HG03196 (cell line): ENCODE data around the gene GRB14.
"Not testable (repeated sequence)": the region's sequence is repeated elsewhere in the genome, so short reads cannot be mapped to it uniquely, and the experiment has no call there.

Experiments used
- ATAC-seq: cut with Tn5 transposase; IDR thresholded peaks from one replicate; pipeline ENCODE4 v1.9.1; 2021; ENCODE audit not compliant: unreplicated experiment

Gene GRB14

DNA sequence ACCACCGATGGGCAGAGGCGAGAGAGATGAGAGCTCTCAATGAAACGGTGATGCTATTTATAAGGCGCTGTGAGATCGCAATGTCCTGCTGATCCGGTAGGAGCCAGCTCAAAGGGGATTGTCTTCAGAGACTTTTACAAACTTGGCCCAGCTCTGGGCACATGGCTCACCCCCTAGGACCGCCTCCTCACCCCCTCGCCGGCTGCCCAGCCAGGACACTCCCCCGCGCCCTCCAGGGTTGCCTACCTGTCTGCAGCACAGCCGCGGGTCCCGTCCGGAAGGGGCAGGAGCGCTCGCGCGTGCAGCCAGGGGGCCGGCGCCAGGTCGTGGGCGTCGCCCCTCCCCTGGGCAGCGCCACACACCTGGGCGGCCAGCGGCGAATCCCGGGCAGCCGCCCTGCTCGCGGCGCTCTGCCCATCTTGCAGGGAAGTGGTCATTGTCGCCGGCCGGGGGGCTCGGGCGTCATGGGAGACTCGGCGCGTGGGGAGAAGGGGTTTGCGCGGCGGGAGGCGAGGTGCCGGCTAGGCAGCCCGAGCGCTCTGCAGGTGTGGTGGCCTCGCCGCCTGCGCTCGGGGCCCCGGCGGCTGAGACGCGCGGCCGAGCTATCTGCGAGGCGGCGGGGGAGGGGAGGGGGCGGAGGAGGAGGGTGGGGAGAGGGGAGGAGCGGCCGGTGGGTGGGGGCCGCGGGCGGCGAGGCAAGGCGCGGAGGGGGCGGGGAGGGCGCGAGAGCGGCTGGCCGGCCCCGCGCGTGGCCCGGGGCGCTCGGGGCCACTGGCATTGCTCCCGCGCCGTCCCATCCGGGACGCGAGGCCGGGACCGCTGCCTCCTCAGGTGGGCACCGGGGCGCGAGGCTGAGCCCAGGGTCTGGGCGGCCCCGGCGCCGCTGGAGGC is at the start of gene GRB14:
TSS of gene GRB14 (minus strand) at position 610 of the 891 bp plus-strand sequence. CDS start at position 437, 173 bp downstream.
- no peak for ATAC-seq

DNA sequence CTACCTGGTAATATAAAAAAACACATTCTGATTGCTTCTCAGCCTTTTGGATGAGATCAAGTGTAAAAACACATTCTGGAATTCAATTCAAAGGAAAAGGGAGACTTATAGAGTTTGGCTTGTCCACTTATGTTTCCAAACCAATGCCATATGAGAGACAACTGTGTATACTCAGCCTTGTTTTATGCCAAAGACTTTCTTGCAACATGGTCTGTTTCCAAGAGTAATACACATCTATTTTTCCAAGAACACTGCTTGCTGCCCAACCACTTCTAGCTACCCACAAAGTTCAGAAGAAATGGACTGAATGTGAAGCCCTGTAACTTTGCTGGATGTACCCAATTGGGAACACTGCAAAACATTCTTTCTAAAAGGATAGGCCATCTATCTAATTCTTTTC is 48.0 kb upstream of the GRB14 start:
- no peak for ATAC-seq

DNA sequence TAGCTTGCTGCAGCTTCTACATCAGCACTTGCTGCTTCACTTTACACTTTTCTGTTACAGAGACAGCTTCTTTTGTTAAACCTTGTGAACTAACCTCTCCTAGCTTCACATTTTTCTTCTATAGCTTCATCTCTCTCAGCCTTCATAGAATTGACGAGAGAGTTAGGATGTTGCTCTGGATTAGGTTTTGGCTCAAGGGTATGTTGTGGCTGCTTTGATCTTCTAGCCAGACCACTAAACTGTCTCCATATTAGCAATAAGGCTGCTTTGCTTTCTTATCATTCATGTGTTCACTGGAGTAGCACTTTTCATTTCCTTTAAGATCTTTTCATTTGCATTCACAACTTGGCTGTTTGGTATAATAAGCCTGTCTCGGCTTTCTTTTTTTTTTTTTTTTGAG is 46.3 kb upstream of the GRB14 start:
- ATAC-seq = no peak

DNA sequence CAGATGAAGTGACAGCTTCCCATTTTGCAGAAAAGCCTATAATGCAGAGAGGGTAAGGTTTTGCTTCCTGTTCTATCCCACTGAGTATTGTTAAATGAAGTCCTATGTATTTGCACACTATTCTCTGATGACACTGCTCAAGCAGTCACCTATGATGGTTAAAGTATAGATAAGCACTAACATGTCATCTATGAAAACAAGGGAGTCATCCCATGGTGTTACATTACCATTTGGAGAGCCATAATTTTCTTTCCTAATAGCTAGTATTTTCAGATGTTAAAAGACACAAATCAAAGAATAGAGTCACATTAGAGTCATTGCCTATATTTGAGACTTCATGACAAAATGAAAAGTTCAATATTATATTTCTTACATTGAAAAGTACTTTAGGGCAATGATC is 42.8 kb upstream of the GRB14 start:
- ATAC-seq = no peak

DNA sequence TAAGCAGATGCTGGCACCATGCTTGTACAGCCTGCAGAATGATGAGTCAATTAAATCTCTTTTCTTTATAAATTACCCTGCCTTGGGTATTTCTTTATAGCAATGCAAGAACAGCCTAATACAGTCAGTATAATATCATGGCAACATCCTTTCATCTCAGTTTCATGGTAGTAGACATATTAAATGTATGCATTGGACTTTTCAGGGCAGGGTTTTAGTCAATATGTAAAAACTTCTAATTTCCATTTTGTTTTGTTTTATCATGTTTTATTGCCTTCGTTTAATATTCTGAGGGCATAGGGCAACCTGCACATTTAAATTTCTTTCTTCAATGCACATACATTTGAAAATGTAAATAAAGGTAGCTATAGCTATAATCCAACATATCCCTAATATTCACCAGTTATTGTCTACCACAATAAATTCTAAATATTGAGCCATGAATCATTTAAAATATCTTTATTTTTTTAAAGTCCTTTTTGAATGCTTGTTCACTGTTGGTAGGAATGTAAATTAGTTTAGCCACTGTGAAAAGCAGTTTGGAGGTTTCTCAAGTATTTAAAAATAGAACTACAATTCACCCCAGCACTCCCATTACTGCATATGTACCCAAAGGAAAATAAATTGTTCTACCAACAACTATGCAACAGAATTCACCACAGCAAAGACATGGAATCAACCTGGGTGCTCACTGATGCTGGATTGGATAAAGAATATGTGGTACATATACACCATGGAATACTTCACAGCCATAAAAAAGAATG is 41.8 kb upstream of the GRB14 start:
- ATAC-seq = no peak

DNA sequence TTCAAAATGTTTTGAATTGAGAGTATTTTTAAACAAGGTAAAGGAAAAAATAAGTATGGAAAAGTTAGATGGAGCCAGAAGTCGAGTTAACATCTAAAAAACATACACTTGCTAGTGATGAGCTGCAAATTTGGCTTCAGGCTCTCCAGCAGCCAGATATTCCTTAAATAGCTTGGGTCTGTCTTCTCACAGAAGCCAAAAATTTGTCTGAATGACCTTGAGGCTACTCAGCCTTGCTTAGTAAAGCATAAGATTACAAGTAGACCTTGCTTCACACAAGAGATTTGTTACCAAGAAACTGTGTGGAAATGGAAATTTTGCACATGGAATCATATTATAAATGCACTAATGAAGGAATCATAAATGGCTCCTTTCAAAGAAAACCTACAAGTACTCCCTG is 40.8 kb upstream of the GRB14 start:
- no peak for ATAC-seq

GRCh38 chr2:164661349-164661748 is 40.1 kb upstream of the GRB14 start:
- no peak for ATAC-seq

- ATAC-seq = no peak
Observed at GRCh38 chr2:164657129-164657528, 35.8 kb upstream of the GRB14 start.

- no peak for ATAC-seq
Observed at GRCh38 chr2:164655750-164656149, 34.5 kb upstream of the GRB14 start.

DNA sequence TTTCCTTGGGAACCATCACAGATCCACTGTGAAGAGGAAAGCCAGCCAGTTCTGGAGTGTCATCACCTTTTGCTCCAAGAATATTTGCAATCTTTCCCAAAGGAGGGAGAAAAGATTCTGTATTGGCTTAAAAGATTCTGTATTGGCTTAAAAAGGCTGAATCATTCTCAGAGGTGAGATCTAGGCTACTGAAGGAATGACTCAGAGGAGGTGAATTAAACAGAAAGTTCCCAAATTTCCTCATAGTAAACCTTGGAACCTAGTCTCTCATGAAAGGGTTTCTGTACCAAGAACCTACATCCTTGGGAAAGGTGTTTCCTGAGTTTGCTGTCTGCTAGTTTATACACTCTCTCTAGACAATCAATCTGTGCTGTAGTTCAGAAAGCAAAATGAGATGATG is 34.1 kb upstream of the GRB14 start:
- ATAC-seq = no peak

GRCh38 chr2:164651361-164651760 is 30.1 kb upstream of the GRB14 start:
- ATAC-seq = no peak

- ATAC-seq = no peak
Observed at GRCh38 chr2:164644036-164644700, 22.9 kb upstream of the GRB14 start.

DNA sequence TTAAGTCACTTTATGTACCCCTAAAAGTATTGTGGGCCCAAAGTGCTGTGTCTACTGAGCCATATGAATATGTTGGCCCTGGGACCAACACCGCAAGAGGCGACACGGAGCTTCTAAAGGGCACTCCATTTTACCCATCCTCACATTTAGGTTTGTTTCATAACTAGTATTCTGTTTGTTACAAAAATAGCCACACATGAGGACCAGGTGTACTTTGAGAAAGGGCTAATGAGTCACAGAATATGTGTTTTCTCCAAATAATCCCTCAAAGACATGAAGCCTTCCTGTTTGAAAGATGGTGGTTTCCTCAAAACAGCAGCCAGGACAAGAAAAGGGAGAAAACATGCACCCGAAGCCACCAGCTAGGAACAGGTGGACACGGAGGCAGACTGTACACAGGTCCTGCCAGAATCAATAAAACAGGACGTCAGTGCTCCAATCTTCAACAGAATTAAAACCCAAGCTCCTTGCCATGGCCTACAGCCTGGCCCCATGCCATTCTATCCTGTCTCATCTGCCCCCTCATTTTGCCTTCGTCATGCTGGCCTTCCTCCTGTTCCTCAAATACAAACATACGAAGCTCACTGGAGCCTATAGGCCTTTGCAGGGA is 21.8 kb upstream of the GRB14 start:
- ATAC-seq = no peak

DNA sequence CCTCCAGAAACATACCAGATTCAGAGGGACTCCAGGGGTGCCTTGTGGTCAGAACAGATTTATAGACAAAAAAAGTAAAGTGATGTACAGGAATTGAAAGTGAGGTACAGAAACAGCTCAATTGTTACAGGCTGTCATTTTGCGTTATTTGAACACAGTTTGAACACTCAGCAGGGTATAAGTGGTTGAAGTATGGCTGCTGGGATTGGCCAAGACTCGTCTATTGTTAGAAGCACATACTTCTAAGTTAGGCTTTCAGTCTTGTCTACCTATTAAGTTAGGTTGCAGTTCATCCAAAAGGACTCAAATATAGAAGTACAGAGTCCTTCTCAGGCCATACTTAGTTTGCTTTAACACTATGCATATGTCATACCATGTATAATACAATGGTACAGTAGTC is 21.0 kb upstream of the GRB14 start:
- ATAC-seq = no peak

- not testable (repeated sequence) for ATAC-seq
Observed at GRCh38 chr2:164628319-164628718, 7.0 kb upstream of the GRB14 start.

- ATAC-seq = no peak
Observed at GRCh38 chr2:164625378-164625971, 4.2 kb upstream of the GRB14 start.

GRCh38 chr2:164624316-164624715 is 3.0 kb upstream of the GRB14 start:
- no peak for ATAC-seq

DNA sequence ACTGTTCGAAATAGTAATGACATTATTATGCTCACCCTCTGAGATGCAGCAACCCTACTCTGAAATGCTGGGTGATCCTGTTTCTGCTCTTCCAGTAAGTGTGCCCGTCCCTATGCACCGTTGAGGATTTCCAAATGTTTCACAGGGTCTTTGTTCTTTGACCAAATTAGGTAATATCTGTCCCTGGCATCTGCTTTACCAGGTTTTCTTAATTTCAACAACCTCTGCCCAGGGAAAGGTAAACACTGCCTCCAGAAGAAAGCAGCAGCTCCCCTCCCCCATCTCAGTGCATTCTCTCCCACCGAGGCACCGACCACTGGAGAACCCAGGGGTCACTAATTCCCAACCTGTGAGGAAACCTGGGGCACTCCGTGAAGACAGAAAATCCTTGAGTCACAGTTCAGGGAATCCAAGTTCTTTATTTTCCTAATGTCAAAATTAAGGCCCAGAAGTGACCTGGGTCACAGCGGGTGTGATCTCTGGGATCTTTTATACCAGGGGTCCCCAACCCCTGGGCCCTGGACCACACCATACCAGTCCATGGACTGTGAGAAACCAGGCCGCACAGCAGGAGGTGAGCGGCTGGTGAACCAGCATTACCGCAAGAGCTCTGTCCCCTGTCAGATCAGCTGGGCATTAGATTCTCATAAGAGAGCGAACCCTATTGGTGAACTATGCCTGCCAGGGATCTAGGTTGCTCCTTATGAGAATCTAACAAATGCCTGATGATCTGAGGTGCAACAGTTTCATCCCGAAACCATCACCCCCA is 1.2 kb upstream of the GRB14 start:
- ATAC-seq = no peak

- ATAC-seq = no peak
Observed at GRCh38 chr2:164621764-164622105, 453 bp upstream of the GRB14 start.

- no peak for ATAC-seq
Observed at GRCh38 chr2:164620457-164620856, 825 bp downstream of the GRB14 start.
